Measurements from ENCODE around the gene MORN1.

Gene MORN1

DNA sequence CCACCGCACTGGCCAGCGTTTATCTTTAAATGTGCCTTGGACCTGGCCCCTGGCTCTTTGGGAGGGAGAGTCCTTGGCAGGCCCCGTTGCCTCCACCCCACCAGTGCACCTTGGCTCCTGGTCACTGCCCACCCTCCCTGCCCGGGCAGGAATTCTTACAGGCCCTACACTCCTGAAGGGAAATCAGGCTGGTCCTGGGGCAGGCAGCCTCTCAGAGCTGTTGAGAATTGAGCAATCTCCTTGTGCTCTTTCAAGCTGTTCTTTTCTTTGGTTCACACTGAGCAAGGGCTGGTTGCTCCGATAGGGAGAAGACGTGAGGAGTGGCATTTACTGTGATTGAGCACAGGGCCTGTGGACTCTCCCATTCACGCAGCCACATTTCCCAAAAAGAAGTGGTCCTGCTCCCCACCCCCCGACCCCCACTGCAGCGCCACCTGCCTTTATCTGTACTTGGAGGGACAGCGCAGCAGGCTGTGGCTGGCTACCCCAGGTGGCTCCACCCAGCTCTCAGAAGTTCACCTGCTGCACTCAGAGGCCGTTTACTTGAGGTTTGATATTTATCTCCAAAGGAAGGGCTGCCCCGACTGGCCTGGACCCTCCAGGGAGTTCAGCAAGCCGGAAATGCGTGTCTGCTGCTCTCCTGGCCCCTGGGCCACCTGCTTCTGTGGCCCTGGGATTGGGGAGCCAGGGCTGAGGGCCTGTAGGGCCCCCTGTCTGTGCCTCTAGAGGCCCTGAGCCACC is 115.4 kb downstream of the MORN1 start:
- no peak for DNase-seq (ENCODE audit: low read depth in 2 of 2)

DNA sequence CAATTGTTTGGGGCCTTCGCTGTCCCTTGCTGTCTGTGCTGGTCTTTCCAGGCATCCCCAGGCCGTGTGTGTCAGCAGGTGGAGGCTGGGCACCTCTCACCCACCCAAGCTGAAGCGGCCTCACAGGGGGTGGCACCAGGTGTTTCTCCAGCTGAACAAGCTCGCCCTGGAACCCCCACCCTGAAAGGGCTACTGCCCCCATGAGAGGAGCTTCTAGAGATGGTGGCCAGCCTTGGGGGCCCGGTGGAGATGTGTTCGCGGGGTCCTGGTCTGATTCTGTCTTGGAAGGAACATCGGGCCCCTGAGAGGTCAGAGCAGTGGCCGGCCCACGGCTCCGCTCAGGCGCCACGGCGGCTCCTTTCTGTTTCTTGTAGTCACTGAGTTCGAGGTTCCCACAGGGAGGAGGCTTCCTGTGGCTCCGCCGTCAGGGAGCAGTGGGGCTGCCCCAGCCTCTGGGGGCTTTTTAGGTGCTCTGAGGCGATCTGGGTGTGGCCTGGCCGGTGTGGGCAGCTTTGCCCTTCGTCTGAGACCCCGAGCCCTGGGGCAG is 116.4 kb downstream of the MORN1 start:
- no peak for DNase-seq (ENCODE audit: low read depth in 2 of 2)

GRCh38 chr1:2274231-2274928 is 117.0 kb downstream of the MORN1 start:
- DNase-seq (ENCODE audit: low read depth in 2 of 2), result no peak

- no peak for DNase-seq (ENCODE audit: low read depth in 2 of 2)
Observed at GRCh38 chr1:2273401-2274090, 117.8 kb downstream of the MORN1 start.

GRCh38 chr1:2272686-2273400 is 118.5 kb downstream of the MORN1 start:
- no peak for DNase-seq (ENCODE audit: low read depth in 2 of 2)

GRCh38 chr1:2271841-2272655 is 119.3 kb downstream of the MORN1 start:
- no peak for DNase-seq (ENCODE audit: low read depth in 2 of 2)

Data from stimulated activated CD8-positive, alpha-beta memory T cell treated with anti-CD3 and anti-CD28 coated beads, Interleukin-15, amount 100 ng/mL, for 48 hours (primary cell).